Naive thymus-derived CD8-positive, alpha-beta T cell (primary cell): ENCODE results near the gene SYN1. TPM values are rescaled to one million over a fixed set of nuclear protein-coding genes. Genes with fewer than 3 reads are reported as not detected.

Experiments
- ATAC-seq, 2 donors: fragments of 150-1000 bp; cut with Tn5 transposase in 1 of 2; sonication (Bioruptor Pico), chemical (Tn5 transposase) in 1 of 2; 1 replicate in 1 of 2; 2 replicates in 1 of 2; pipeline ENCODE4 v1.10.0; 2021; ENCODE audit warnings: mild to moderate bottlenecking in 2 of 2, moderate library complexity in 2 of 2
- POLR2A ChIA-PET: fragments of 350-600 bp; sonication (Branson Sonifier 250); formaldehyde crosslinking; loops from one replicate; lab custom pipeline; 2021; ENCODE audit warnings: antibody characterized with exemption; lab: Charles Lee
- DNase-seq, 10 donors: peaks; one replicate each; pipeline versions ENCODE4 v3.0.0 to v3.0.0-alpha.2; 2020 to 2022
- H3K27ac Mint-ChIP-seq, 10 donors: one replicate each; pipeline ENCODE4 v1.8.0; 2020 to 2022; ENCODE audit warnings: mild to moderate bottlenecking in 10 of 10, mixed read lengths in 10 of 10, moderate library complexity in 4 of 10, inconsistent platforms in 1 of 10
- H3K27me3 Mint-ChIP-seq, 5 donors: one replicate each; pipeline ENCODE4 v1.8.0; 2021 to 2022; ENCODE audit warnings: mixed read lengths in 5 of 5
- H3K36me3 Mint-ChIP-seq, 3 donors: one replicate each; pipeline ENCODE4 v1.8.0; 2020 to 2022; ENCODE audit warnings: mixed read lengths in 3 of 3, mild to moderate bottlenecking in 2 of 3, inconsistent platforms in 1 of 3
- H3K4me1 Mint-ChIP-seq, 4 donors: one replicate each; pipeline ENCODE4 v1.8.0; 2021 to 2022; ENCODE audit warnings: mixed read lengths in 4 of 4
- H3K4me3 Mint-ChIP-seq, 10 donors: one replicate each; pipeline ENCODE4 v1.8.0; 2020 to 2022; ENCODE audit warnings: mild to moderate bottlenecking in 10 of 10, mixed read lengths in 10 of 10, moderate library complexity in 6 of 10, inconsistent platforms in 1 of 10
- H3K9me3 Mint-ChIP-seq, 9 donors: one replicate each; pipeline ENCODE4 v1.8.0; 2020 to 2022; ENCODE audit warnings: mixed read lengths in 9 of 9, mild to moderate bottlenecking in 3 of 9, inconsistent platforms in 1 of 9, moderate library complexity in 1 of 9
- polyA plus RNA-seq, 3 donors: library from polyadenylated mRNA; unstranded; fragments of 300-500 nt; fragmentation: Illumina TruSeq; gene quantifications; one replicate each; pipeline ENCODE4 v1.2.3, GENCODE V29; 2021
- total RNA-seq, 8 experiments: library from RNA in 2 of 8; stranded (reverse) in 2 of 8; gene quantifications; one replicate each; pipeline ENCODE4 v1.2.3 and lab custom pipeline; 2021 to 2026

Gene SYN1
- total and polyA plus RNA-seq, 5 experiments from 2014 or later: 0.30 to 1.3 (median 0.95) TPM

DNA sequence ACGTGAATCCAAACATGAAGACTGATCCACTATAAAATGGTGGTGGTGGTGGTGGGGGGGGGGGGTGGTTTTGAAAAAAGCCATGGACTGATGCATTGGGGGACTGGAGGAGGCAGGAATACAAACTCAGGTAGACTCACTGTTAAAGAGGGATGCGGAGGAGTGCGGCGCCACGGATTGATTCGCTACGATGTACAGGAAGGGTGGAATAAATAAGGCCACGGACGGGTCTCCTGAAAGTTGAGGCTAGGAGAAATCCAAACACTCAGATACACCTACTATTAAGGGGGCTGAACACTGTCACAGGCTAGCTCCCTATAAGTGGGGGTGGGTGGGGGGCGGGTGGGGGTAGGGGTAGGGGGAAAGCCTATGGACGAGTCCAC, 30.1 kb upstream of the SYN1 start:
- peak overlapping the region; percentile 82 to 97 (median 92) for H3K4me3 Mint-ChIP-seq
- POLR2A ChIA-PET: interaction anchor here (0.5 to 1.9 kb wide), 11 partner anchors 9 to 432 kb away, joined by 3 to 8 read pairs (median 4); partner anchors contain the start of genes ARAF, CFP and UXT
- H3K4me1 Mint-ChIP-seq: peaks cover 28 to 50% (median 42%) of the 10 kb centered on the region in 4 donors
- no peak for ATAC-seq
- H3K27me3 Mint-ChIP-seq: no peaks in the 10 kb centered on the region
- H3K9me3 Mint-ChIP-seq: no peaks in the 10 kb centered on the region
- no peak for DNase-seq
- H3K27ac Mint-ChIP-seq: peak overlapping the region in 8 of 10 donors; percentile 77 to 94 (median 83)
- H3K36me3 Mint-ChIP-seq: peaks cover 0 to 52% (median 4%) of the 10 kb centered on the region in 3 donors

DNA sequence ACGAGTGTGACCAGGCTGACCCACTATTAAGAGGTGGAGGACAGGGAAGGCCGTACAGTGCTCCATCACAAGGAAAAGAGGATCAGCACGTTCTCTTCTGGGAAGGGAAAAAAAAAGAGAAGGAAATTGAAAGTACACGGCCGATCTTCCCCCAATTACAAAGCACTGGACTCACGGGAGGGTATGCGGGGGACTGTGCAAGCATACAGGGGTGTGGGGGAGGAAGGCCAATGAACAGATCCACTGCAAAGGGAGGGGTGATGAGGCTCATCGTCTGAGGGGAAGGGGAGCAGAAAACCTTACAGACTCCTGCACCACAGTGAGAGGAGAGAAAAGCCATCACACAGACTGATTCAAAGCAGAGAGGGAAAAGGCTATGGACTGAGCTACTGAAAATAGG, 29.6 kb upstream of the SYN1 start:
- Mint-ChIP-seq H3K27me3 (no peaks in the 10 kb centered on the region), H3K9me3 (no peaks in the 10 kb centered on the region), H3K4me3 (peak overlapping the region; percentile 82 to 97 (median 91)), H3K27ac (peak overlapping the region; percentile 63 to 94 (median 78)), H3K36me3 (peaks cover 0 to 52% (median 4%) of the 10 kb centered on the region in 3 donors), H3K4me1 (peaks cover 33 to 55% (median 47%) of the 10 kb centered on the region in 4 donors)
- ATAC-seq (no peak), DNase-seq (no peak)
- POLR2A ChIA-PET: interaction anchor here (0.5 to 1.6 kb wide), 7 partner anchors 9 to 414 kb away, joined by 3 to 7 read pairs (median 3); partner anchors contain the start of gene CFP

DNA sequence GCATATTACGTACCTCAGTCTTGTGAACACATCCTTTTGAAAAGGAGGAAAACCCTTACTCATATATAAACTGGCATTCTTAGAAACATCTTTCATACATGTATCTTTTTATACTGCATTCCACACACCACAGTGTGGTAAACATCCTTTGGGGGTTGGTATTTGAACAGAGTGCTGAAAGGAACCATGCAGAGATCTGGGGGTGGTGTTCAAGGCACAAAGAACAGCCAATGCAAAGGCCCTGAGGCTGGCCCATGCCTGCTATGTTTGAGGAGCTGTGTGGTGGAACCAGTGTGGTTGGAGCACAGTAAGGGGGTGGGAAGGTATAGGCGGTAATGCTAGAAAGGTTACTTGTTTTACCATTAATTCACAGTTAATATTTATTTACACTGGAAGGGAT, 28.7 kb upstream of the SYN1 start:
- DNase-seq (no peak), ATAC-seq (no peak)
- H3K27me3 Mint-ChIP-seq: no peaks in the 10 kb centered on the region
- peak overlapping the region in 9 of 10 donors; percentile 29 to 83 (median 66) for H3K27ac Mint-ChIP-seq
- POLR2A ChIA-PET: interaction anchor here (0.5 to 1.0 kb wide), 2 partner anchors 52 to 856 kb away, joined by 3 read pairs; no protein-coding TSS in a partner anchor
- H3K4me3 Mint-ChIP-seq: peak overlapping the region; percentile 82 to 97 (median 91)
- peaks cover 34 to 61% (median 52%) of the 10 kb centered on the region in 4 donors for H3K4me1 Mint-ChIP-seq
- no peaks in the 10 kb centered on the region for H3K9me3 Mint-ChIP-seq
- H3K36me3 Mint-ChIP-seq: peaks cover 0 to 53% (median 4%) of the 10 kb centered on the region in 3 donors

DNA sequence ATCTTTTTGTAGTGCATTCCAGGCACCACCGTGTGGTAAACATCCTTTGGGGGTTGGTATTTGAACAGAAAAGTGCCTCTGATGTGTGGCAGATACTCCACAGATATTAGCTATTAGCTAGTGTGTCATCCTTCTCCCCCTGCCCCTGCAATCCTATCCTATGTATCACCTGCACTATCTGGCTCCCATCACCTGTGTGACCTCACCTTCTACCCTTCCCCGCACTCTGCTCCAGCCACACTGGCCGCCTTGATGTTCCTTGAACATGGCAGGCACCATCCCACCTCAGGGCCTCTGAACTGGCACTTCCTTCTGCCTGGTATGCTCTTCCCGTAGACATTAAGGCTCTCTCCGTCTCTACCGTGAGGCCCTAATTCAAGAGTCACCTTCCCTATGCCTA, 27.0 kb upstream of the SYN1 start:
- peak overlapping the region in 5 of 10 donors; percentile 4 to 72 (median 25) for H3K27ac Mint-ChIP-seq
- no peaks in the 10 kb centered on the region for H3K9me3 Mint-ChIP-seq
- POLR2A ChIA-PET: interaction anchor here (0.9 kb wide), 1 partner anchor 10 kb away, joined by 4 read pairs; no protein-coding TSS in a partner anchor
- DNase-seq (no peak), ATAC-seq (no peak)
- H3K27me3 Mint-ChIP-seq: no peaks in the 10 kb centered on the region
- peaks cover 30 to 59% (median 54%) of the 10 kb centered on the region in 4 donors for H3K4me1 Mint-ChIP-seq
- peak overlapping the region in 3 of 10 donors; percentile 9 to 24 (median 11) for H3K4me3 Mint-ChIP-seq
- H3K36me3 Mint-ChIP-seq: peaks cover 0 to 45% (median 0%) of the 10 kb centered on the region in 3 donors

DNA sequence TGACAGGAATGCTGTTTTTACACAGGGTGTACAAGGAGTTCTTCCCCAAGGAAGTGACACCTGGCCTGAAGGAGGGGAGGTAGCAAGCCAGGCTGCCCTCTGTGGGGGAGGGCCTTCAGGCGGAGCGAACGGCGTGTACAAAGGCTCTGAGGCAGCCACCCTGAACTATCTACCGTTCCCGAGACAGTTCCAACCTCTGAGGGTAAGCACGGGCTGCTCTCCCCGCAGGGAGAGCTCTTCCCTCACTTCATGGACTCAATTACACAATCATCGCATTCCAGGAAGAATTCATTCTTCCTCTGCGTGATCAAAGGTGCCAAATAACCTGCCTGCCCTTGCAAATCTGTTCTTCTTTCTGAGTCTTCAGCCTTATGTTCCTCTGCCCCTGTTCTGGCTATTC, 25.9 kb upstream of the SYN1 start:
- no peak overlapping the region for H3K4me3 Mint-ChIP-seq
- H3K4me1 Mint-ChIP-seq: peaks cover 22 to 55% (median 45%) of the 10 kb centered on the region in 4 donors
- DNase-seq (no peak), ATAC-seq (no peak)
- H3K9me3 Mint-ChIP-seq: no peaks in the 10 kb centered on the region
- H3K27ac Mint-ChIP-seq: peak overlapping the region in 4 of 10 donors; percentile 38 to 78 (median 46)
- H3K27me3 Mint-ChIP-seq: no peaks in the 10 kb centered on the region
- POLR2A ChIA-PET: no interaction called here
- peaks cover 3 to 51% (median 3%) of the 10 kb centered on the region in 3 donors for H3K36me3 Mint-ChIP-seq

DNA sequence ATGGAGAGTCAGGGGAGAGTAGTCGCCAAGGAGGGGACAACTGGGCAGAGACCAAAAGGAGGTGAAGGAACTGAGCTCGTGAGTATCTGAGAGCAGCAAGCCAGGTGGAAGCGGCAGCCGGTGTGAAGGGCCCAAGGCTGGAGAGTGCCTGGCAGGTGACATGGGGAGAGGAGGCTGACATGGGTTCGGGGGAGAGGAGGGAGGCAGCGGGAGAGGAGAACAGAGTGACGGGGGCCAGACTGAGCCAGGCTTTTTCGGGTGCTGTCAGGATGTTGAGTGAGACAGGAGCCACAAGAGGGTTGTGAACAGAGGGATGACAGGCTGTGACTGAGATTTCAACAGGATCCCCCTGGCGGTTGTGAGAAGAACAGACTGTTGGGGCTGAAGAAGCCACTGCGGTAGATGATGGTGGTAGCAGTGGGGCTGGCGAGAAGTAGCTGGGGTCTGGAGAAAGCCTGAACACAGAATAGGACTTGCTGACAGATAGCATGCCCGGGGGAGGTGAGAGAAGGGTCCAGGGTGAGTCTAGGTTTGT, 25.0 kb upstream of the SYN1 start:
- Mint-ChIP-seq H3K9me3 (no peaks in the 10 kb centered on the region), H3K36me3 (peaks cover 8 to 60% (median 10%) of the 10 kb centered on the region in 3 donors), H3K27ac (peak overlapping the region in 5 of 10 donors; percentile 26 to 76 (median 61)), H3K27me3 (no peaks in the 10 kb centered on the region), H3K4me1 (peaks cover 22 to 57% (median 47%) of the 10 kb centered on the region in 4 donors), H3K4me3 (peak overlapping the region in 2 of 10 donors; percentile 2 to 15)
- POLR2A ChIA-PET: interaction anchor here (1.5 to 2.2 kb wide), 2 partner anchors 14 to 21 kb away, joined by 3 to 6 read pairs; partner anchors contain the start of gene CFP
- ATAC-seq: peak in 1 of 2 donors; percentile 25
- DNase-seq: no peak

DNA sequence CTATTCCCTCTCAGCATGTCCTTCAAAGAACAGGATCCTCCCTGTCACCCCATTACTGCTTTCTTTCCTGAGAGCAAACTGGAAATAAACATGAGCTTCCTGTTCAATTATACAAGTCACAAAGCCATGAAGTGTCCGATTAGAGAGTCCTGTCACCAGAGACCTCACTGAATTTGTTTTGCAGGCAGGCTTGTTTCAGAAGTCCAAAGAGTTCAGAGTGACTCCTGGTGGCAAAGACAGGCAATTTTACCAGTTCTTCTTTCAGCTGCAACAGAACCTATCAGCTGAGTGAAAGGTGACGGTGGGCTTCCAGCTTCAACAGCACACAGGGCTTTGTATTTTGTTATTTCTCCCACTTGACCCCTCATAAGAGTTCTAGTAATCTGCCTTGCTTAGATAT, 24.3 kb upstream of the SYN1 start:
- POLR2A ChIA-PET: interaction anchor here (1.5 to 2.2 kb wide), 2 partner anchors 14 to 20 kb away, joined by 3 to 6 read pairs; partner anchors contain the start of gene CFP
- Mint-ChIP-seq H3K36me3 (peaks cover 8 to 67% (median 13%) of the 10 kb centered on the region in 3 donors), H3K9me3 (no peaks in the 10 kb centered on the region), H3K4me3 (peak overlapping the region in 1 of 10 donors; percentile 1), H3K4me1 (peaks cover 17 to 52% (median 41%) of the 10 kb centered on the region in 4 donors), H3K27ac (peak overlapping the region in 4 of 10 donors; percentile 3 to 33 (median 22)), H3K27me3 (no peaks in the 10 kb centered on the region)
- DNase-seq: peak in 2 of 10 donors; percentile 21 to 29
- no peak for ATAC-seq

DNA sequence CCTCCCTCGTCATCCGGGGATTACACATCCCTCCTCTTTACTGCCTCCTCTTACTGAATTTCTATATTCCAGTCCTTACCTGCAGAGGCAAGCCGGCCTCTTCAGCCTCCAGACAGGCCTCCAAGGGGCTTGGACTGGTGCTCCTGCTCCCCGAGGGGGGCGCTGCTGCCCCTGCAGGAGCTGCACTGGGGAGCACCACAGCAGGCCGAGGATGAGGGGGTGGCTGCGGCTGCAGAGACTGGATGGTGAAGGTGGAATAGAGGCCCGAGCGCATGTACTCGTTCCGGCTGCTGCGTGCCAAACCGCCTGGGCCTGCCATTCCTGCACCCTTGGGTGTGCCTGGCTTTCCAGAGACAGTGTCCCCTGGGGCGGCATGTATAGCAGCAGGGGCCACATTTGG, 19.2 kb upstream of the SYN1 start:
- POLR2A ChIA-PET: no interaction called here
- H3K27me3 Mint-ChIP-seq: no peaks in the 10 kb centered on the region
- H3K27ac Mint-ChIP-seq: peak overlapping the region in 4 of 10 donors; percentile 18 to 84 (median 57)
- peaks cover 6 to 34% (median 19%) of the 10 kb centered on the region in 4 donors for H3K4me1 Mint-ChIP-seq
- DNase-seq: no peak
- ATAC-seq: no peak
- peaks cover 0 to 2% (median 0%) of the 10 kb centered on the region in 9 donors for H3K9me3 Mint-ChIP-seq
- H3K36me3 Mint-ChIP-seq: peaks cover 8 to 65% (median 14%) of the 10 kb centered on the region in 3 donors
- peak overlapping the region in 3 of 10 donors; percentile 45 to 74 (median 52) for H3K4me3 Mint-ChIP-seq

DNA sequence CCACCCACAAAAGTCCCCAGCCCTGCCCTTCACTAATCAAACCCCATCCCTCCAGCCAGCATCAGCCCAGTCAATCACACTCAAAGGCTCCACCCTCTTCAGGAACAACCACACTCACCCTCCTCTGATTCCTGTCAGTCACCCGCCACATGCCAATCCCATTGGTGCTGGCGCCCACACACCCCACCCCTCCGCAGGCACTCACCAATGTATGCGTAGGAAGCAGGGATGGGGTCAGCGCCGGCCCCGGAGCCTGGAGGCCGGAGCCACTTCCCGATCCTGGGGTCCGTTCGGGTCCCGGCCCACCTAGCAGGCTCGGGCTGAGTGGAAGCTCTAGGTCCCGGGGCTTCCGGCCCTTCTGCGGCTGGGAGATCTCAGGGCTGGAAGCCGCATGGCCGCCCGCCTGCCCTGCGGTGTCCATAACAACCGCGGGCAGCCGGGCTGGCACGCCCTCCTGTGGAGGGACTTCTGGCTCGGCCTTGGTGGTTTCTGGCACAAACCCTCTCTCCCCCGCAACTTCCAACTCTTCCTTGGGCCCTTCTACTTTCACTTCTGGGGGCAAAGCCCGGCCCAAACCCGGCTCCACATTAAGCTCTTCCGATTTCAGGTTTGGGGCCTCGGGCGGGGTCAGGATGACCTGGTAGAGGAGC, 18.0 kb upstream of the SYN1 start:
- H3K27ac Mint-ChIP-seq: peak overlapping the region; percentile 41 to 84 (median 69)
- POLR2A ChIA-PET: interaction anchor here (0.9 to 1.7 kb wide), 2 partner anchors 9 to 82 kb away, joined by 3 to 4 read pairs; no protein-coding TSS in a partner anchor
- peaks cover 6 to 34% (median 16%) of the 10 kb centered on the region in 4 donors for H3K4me1 Mint-ChIP-seq
- peaks cover 8 to 61% (median 14%) of the 10 kb centered on the region in 3 donors for H3K36me3 Mint-ChIP-seq
- DNase-seq: peak in 2 of 10 donors; percentile 21 to 26
- ATAC-seq: peak; percentile 74 to 81
- H3K9me3 Mint-ChIP-seq: peaks cover 0 to 2% (median 0%) of the 10 kb centered on the region in 9 donors
- peak overlapping the region; percentile 40 to 80 (median 60) for H3K4me3 Mint-ChIP-seq
- H3K27me3 Mint-ChIP-seq: no peaks in the 10 kb centered on the region

DNA sequence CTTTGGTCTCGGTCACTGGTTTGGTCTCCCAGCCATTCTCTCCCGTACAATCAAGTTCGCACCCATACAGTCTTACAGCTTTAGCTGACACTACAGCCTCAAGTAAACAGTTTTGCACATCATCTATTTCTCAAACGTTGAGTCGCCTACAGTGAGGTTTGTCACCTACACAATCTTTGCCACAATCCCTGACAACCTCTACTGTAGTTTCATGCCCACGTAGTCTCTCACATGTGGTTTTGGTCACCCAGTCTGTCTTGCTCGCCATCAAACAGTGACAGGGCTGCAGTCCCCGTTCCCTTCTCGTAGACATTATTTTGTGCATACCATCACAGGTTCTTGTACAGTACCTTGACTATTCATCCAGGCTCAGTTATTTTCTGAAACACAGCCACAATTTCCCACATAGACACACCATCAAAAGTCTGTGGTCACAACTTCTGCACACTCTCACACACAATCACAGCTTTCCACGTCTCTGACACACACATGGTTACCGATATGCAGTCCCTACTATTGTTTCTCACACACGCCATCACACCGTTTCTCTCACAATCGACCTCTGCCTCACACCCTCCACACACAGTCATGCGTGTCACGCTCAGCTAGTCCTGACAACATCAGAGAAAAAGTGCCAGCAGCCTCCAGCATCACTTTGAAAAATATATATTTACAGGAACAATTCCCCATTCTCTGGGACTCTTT, 15.4 kb upstream of the SYN1 start:
- peak in 1 of 10 donors; percentile 21 for DNase-seq
- Mint-ChIP-seq H3K9me3 (peaks cover 0 to 2% (median 0%) of the 10 kb centered on the region in 9 donors), H3K4me1 (peaks cover 8 to 28% (median 26%) of the 10 kb centered on the region in 4 donors), H3K36me3 (peaks cover under 1 to 39% (median 9%) of the 10 kb centered on the region in 3 donors), H3K4me3 (no peak overlapping the region), H3K27me3 (no peaks in the 10 kb centered on the region), H3K27ac (no peak overlapping the region)
- POLR2A ChIA-PET: no interaction called here
- ATAC-seq: peak; percentile 36 to 72

DNA sequence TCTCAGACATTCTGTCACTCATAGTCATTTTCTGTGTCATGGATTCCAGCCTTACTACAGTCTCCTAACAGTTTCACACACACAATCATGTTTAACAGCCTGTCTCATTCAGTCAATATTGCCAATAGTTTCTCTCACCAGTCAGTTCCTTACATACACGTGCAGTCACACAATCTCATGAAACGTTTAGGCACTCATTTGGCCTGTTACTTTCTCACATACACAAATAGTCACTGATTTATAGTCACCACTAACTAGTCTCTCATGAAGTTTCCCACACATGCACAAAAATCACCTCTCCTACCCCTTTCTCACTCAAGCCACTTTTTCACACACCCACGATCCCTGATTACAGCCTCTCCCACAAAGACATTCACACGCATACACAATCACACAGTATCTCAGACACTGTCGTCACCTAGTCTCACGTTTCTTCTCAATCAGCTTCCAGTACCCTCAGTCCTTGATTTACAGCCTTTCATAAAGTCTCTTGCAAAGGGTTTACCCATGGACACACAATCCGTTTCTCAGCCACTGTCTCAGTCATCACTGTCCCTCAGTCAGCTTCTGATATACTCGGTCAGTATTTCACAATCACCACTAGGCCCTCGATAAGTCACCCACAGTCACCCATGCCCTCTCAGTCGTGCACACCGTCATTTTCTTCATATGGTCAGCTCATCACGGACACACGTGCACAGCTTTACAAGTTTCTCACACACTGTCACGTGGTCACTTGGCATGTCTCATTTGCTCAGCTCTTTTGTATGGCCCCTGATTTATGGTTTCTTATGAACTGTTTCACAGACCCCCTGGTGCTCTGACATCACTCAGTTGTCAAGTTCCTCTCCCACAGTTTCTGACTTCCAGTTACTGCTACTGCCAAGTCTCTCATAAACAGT, 14.3 kb upstream of the SYN1 start:
- Mint-ChIP-seq H3K9me3 (peaks cover 0 to 2% (median 0%) of the 10 kb centered on the region in 9 donors), H3K36me3 (peaks cover 0 to 29% (median 1%) of the 10 kb centered on the region in 3 donors), H3K27ac (no peak overlapping the region), H3K4me3 (no peak overlapping the region), H3K4me1 (peaks cover 11 to 34% (median 31%) of the 10 kb centered on the region in 4 donors), H3K27me3 (no peaks in the 10 kb centered on the region)
- no peak for ATAC-seq
- DNase-seq: no peak
- POLR2A ChIA-PET: no interaction called here
